HEK293 (cell line): ENCODE results near the gene INSYN1.

Experiments used
- CTCF ChIA-PET: fragments of 350-600 bp; formaldehyde crosslinking; extraction: SDS; loops from one replicate; lab custom pipeline; 2021; ENCODE audit warnings: antibody characterized with exemption; lab: Yijun Ruan, JAX
- POLR2A ChIA-PET: fragments of 300-600 bp; formaldehyde crosslinking; extraction: SDS; loops from one replicate; lab custom pipeline; 2020; ENCODE audit warnings: antibody characterized with exemption, inconsistent platforms; lab: Yijun Ruan, JAX
- H3K27ac ChIP-seq: fragments of 200-500 bp; sonication (Bioruptor generic); 2 replicates; pipeline ENCODE4 v1.5.1; 2014; ENCODE audit warnings: low read depth, low read length, control low read depth, inconsistent platforms; ENCODE audit errors: extremely low read depth
- H3K36me3 ChIP-seq, 2 experiments: fragments of 200-500 bp in 1 of 2; sonication (Bioruptor generic) in 1 of 2; 1 replicate in 1 of 2; 2 replicates in 1 of 2; pipeline ENCODE4 v1.5.1; 2014 to 2017; ENCODE audit warnings: inconsistent platforms in 2 of 2, low read length in 2 of 2; ENCODE audit not compliant: control insufficient read depth in 2 of 2, insufficient read depth in 1 of 2
- H3K4me1 ChIP-seq: fragments of 200-500 bp; sonication (Bioruptor generic); 2 replicates; pipeline ENCODE4 v1.5.1; 2014; ENCODE audit warnings: mild to moderate bottlenecking, low read length, inconsistent platforms; ENCODE audit not compliant: control insufficient read depth, insufficient read depth
- H3K4me3 ChIP-seq: 2 replicates; pipeline ENCODE4 v1.5.1; 2011; ENCODE audit warnings: low read depth, mild to moderate bottlenecking, control low read depth, low read length, moderate library complexity
- H3K9me3 ChIP-seq: fragments of 200-500 bp; sonication (Bioruptor generic); 2 replicates; pipeline ENCODE4 v1.5.1; 2014; ENCODE audit warnings: low read depth, low read length, inconsistent platforms; ENCODE audit not compliant: control insufficient read depth, insufficient read depth
- ELK4 ChIP-seq: IDR thresholded peaks from 2 replicates; pipeline ENCODE4 v1.6.1; 2011; ENCODE audit warnings: mild to moderate bottlenecking, low read depth, low read length, borderline replicate concordance
- KLF16 ChIP-seq: fragments of 450-650 bp; formaldehyde crosslinking; IDR thresholded peaks from 2 replicates; pipeline ENCODE4 v1.5.1; 2017; ENCODE audit warnings: missing biosample characterization, missing genetic modification characterization
- KLF7 ChIP-seq: fragments of 450-650 bp; formaldehyde crosslinking; IDR thresholded peaks from 2 replicates; pipeline ENCODE4 v1.5.1; 2016; ENCODE audit warnings: missing biosample characterization, missing genetic modification characterization, borderline replicate concordance
- SCRT2 ChIP-seq: fragments of 450-650 bp; formaldehyde crosslinking; IDR thresholded peaks from 2 replicates; pipeline ENCODE4 v1.5.1; 2016; ENCODE audit warnings: missing biosample characterization, missing genetic modification characterization
- ZNF138 ChIP-seq: fragments of 450-650 bp; formaldehyde crosslinking; IDR thresholded peaks from 2 replicates; pipeline ENCODE4 v1.5.1; 2016; ENCODE audit warnings: missing biosample characterization, missing genetic modification characterization, borderline replicate concordance
- ZNF23 ChIP-seq: fragments of 450-650 bp; formaldehyde crosslinking; IDR thresholded peaks from 2 replicates; pipeline ENCODE4 v1.5.1; 2016; ENCODE audit warnings: missing biosample characterization, missing genetic modification characterization, borderline replicate concordance
- ZNF248 ChIP-seq: fragments of 450-650 bp; formaldehyde crosslinking; IDR thresholded peaks from 2 replicates; pipeline ENCODE4 v1.5.1; 2017; ENCODE audit warnings: missing biosample characterization, missing genetic modification characterization
- ZNF266 ChIP-seq: fragments of 450-650 bp; formaldehyde crosslinking; IDR thresholded peaks from 2 replicates; pipeline ENCODE4 v1.5.1; 2016; ENCODE audit warnings: missing biosample characterization, missing genetic modification characterization, low read depth
- ZNF37A ChIP-seq: fragments of 450-650 bp; IDR thresholded peaks from 2 replicates; pipeline ENCODE4 v1.5.1; 2018; ENCODE audit warnings: missing biosample characterization, missing genetic modification characterization
- ZNF426 ChIP-seq: fragments of 450-650 bp; formaldehyde crosslinking; IDR thresholded peaks from 2 replicates; pipeline ENCODE4 v1.5.1; 2017; ENCODE audit warnings: missing biosample characterization, missing genetic modification characterization, mild to moderate bottlenecking, inconsistent platforms, moderate library complexity
- ZNF433 ChIP-seq: fragments of 450-650 bp; formaldehyde crosslinking; IDR thresholded peaks from 2 replicates; pipeline ENCODE4 v1.5.1; 2016; ENCODE audit warnings: missing biosample characterization, missing genetic modification characterization, low read depth
- ZNF585B ChIP-seq: fragments of 450-650 bp; formaldehyde crosslinking; IDR thresholded peaks from 2 replicates; pipeline ENCODE4 v1.5.1; 2016; ENCODE audit warnings: missing biosample characterization, missing genetic modification characterization
- ZNF626 ChIP-seq: fragments of 450-650 bp; sonication (Bioruptor Pico); formaldehyde crosslinking; IDR thresholded peaks from 2 replicates; pipeline ENCODE4 v1.5.1; 2018; ENCODE audit warnings: missing biosample characterization, missing genetic modification characterization, inconsistent platforms
- ZNF677 ChIP-seq: fragments of 450-650 bp; IDR thresholded peaks from 2 replicates; pipeline ENCODE4 v1.5.0; 2018; ENCODE audit warnings: missing biosample characterization, mild to moderate bottlenecking, missing genetic modification characterization, moderate library complexity
- ZNF707 ChIP-seq: fragments of 450-650 bp; formaldehyde crosslinking; IDR thresholded peaks from 2 replicates; pipeline ENCODE4 v1.5.1; 2016; ENCODE audit warnings: missing biosample characterization, missing genetic modification characterization
- ZNF777 ChIP-seq: fragments of 450-650 bp; formaldehyde crosslinking; IDR thresholded peaks from 2 replicates; pipeline ENCODE4 v1.5.1; 2017; ENCODE audit warnings: missing biosample characterization, missing genetic modification characterization, borderline replicate concordance
- ZNF792 ChIP-seq: fragments of 450-650 bp; formaldehyde crosslinking; IDR thresholded peaks from 2 replicates; pipeline ENCODE4 v1.5.1; 2016; ENCODE audit warnings: missing biosample characterization, missing genetic modification characterization
- ZNF830 ChIP-seq: fragments of 450-650 bp; IDR thresholded peaks from 2 replicates; pipeline ENCODE4 v1.5.0; 2018; ENCODE audit warnings: missing biosample characterization, missing genetic modification characterization, low read depth, mild to moderate bottlenecking, moderate library complexity
- ZSCAN4 ChIP-seq: fragments of 450-650 bp; formaldehyde crosslinking; IDR thresholded peaks from 2 replicates; pipeline ENCODE4 v1.5.1; 2017; ENCODE audit warnings: missing biosample characterization, missing genetic modification characterization
- TF ChIP-seq, protein P1 (sequence below): fragments of 450-650 bp; formaldehyde crosslinking; IDR thresholded peaks from 2 replicates; pipeline ENCODE4 v1.5.1; 2016; ENCODE audit warnings: missing biosample characterization, missing genetic modification characterization
- TF ChIP-seq, protein P2 (sequence below): fragments of 450-650 bp; formaldehyde crosslinking; IDR thresholded peaks from 2 replicates; pipeline ENCODE4 v1.5.1; 2016; ENCODE audit warnings: missing biosample characterization, missing genetic modification characterization
- TF ChIP-seq, protein P3 (sequence below): fragments of 450-650 bp; formaldehyde crosslinking; IDR thresholded peaks from 2 replicates; pipeline ENCODE4 v1.5.1; 2016; ENCODE audit warnings: missing biosample characterization, missing genetic modification characterization, low read depth

The INSYN1 gene

GRCh38 chr15:73750951-73751350, 2.2 kb downstream of the INSYN1 start (continued):
- TF ChIP-seq, protein P1, sequence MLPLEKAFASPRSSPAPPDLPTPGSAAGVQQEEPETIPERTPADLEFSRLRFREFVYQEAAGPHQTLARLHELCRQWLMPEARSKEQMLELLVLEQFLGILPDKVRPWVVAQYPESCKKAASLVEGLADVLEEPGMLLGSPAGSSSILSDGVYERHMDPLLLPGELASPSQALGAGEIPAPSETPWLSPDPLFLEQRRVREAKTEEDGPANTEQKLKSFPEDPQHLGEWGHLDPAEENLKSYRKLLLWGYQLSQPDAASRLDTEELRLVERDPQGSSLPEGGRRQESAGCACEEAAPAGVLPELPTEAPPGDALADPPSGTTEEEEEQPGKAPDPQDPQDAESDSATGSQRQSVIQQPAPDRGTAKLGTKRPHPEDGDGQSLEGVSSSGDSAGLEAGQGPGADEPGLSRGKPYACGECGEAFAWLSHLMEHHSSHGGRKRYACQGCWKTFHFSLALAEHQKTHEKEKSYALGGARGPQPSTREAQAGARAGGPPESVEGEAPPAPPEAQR (tag by site-specific recombination), result no peak
- no peak for TF ChIP-seq ZSCAN4
- TF ChIP-seq, all 188 proteins: peak for 0

GRCh38 chr15:73750438-73750837, 2.7 kb downstream of the INSYN1 start:
- Histone ChIP-seq H3K27ac (no peak overlapping the region), H3K4me1 (no peaks in the 10 kb centered on the region; the same call in 1 of the 2 replicates), H3K9me3 (no peaks in the 10 kb centered on the region), H3K4me3 (no peak overlapping the region), H3K36me3 (peaks cover 0 to 10% of the 10 kb centered on the region in 2 experiments; a peak in 1 of 3 replicates)
- ChIA-PET POLR2A (no interaction called here), CTCF (interaction anchor here (0.6 to 1.2 kb wide), 3 partner anchors 21 to 1026 kb away, joined by 3 to 5 read pairs (median 3); no protein-coding TSS in a partner anchor)
- TF ChIP-seq ZNF792, result no peak
- no peak for TF ChIP-seq ZNF830
- TF ChIP-seq, protein P2, sequence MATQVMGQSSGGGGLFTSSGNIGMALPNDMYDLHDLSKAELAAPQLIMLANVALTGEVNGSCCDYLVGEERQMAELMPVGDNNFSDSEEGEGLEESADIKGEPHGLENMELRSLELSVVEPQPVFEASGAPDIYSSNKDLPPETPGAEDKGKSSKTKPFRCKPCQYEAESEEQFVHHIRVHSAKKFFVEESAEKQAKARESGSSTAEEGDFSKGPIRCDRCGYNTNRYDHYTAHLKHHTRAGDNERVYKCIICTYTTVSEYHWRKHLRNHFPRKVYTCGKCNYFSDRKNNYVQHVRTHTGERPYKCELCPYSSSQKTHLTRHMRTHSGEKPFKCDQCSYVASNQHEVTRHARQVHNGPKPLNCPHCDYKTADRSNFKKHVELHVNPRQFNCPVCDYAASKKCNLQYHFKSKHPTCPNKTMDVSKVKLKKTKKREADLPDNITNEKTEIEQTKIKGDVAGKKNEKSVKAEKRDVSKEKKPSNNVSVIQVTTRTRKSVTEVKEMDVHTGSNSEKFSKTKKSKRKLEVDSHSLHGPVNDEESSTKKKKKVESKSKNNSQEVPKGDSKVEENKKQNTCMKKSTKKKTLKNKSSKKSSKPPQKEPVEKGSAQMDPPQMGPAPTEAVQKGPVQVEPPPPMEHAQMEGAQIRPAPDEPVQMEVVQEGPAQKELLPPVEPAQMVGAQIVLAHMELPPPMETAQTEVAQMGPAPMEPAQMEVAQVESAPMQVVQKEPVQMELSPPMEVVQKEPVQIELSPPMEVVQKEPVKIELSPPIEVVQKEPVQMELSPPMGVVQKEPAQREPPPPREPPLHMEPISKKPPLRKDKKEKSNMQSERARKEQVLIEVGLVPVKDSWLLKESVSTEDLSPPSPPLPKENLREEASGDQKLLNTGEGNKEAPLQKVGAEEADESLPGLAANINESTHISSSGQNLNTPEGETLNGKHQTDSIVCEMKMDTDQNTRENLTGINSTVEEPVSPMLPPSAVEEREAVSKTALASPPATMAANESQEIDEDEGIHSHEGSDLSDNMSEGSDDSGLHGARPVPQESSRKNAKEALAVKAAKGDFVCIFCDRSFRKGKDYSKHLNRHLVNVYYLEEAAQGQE (tag by site-specific recombination), result no peak
- TF ChIP-seq KLF7 (tag by site-specific recombination), result no peak
- no peak for TF ChIP-seq ZNF37A (tag by site-specific recombination)
- TF ChIP-seq ELK4, result no peak
- no peak for TF ChIP-seq SCRT2 (tag by site-specific recombination)
- TF ChIP-seq ZNF585B, result no peak
- TF ChIP-seq ZNF677, result no peak

DNA sequence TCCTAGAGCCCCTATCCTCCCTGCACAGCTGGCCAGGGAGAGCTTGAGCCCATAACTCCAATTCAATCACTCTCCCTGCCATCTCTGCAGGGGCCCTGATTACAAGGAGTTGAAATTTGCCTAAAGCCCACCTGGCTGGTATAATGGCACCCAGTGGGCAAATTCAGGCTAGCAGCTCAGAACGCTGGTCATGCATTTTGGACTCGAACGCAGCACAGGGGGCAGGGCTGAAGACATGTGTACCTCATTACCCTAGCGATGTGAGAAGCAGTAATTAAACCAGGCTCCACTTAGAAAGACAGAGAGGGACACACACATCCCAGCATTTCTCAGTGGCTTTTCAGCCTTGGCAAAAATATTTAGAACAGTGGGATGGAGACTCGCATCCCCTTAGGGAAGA, 3.2 kb downstream of the INSYN1 start:
- H3K9me3 ChIP-seq, result no peaks in the 10 kb centered on the region
- peaks cover 0 to 10% of the 10 kb centered on the region in 2 experiments; a peak in 1 of 3 replicates for H3K36me3 ChIP-seq
- no peak overlapping the region for H3K4me3 ChIP-seq
- H3K4me1 ChIP-seq, result no peaks in the 10 kb centered on the region; the same call in 1 of the 2 replicates
- ChIA-PET POLR2A (no interaction called here), CTCF (interaction anchor here (0.8 to 1.2 kb wide), 3 partner anchors 18 to 29 kb away, joined by 3 to 5 read pairs (median 3); no protein-coding TSS in a partner anchor)
- H3K27ac ChIP-seq, result no peak overlapping the region
- no peak for TF ChIP-seq ZNF777
- TF ChIP-seq ZNF248, result no peak
- no peak for TF ChIP-seq ZNF433
- TF ChIP-seq ZNF626, result no peak
- no peak for TF ChIP-seq ZNF426
- TF ChIP-seq KLF16 (tag by site-specific recombination), result no peak
- no peak for TF ChIP-seq ZNF266 (tag by site-specific recombination)
- TF ChIP-seq ZNF138 (tag by site-specific recombination), result no peak
- TF ChIP-seq, protein P3, sequence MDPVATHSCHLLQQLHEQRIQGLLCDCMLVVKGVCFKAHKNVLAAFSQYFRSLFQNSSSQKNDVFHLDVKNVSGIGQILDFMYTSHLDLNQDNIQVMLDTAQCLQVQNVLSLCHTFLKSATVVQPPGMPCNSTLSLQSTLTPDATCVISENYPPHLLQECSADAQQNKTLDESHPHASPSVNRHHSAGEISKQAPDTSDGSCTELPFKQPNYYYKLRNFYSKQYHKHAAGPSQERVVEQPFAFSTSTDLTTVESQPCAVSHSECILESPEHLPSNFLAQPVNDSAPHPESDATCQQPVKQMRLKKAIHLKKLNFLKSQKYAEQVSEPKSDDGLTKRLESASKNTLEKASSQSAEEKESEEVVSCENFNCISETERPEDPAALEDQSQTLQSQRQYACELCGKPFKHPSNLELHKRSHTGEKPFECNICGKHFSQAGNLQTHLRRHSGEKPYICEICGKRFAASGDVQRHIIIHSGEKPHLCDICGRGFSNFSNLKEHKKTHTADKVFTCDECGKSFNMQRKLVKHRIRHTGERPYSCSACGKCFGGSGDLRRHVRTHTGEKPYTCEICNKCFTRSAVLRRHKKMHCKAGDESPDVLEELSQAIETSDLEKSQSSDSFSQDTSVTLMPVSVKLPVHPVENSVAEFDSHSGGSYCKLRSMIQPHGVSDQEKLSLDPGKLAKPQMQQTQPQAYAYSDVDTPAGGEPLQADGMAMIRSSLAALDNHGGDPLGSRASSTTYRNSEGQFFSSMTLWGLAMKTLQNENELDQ (tag by site-specific recombination), result no peak
- no peak for TF ChIP-seq ZNF23 (tag by site-specific recombination)
- TF ChIP-seq ZNF707 (tag by site-specific recombination), result no peak
